Left ventricle myocardium superior (tissue), 1 donor: Measurements from ENCODE around the gene FAM120C. TPM values are rescaled to one million over a fixed set of nuclear protein-coding genes. Genes with fewer than 3 reads are reported as not detected.
A peak's percentile ranks its signal among the peaks of the same experiment; 100 is the strongest.

Experiments
- ATAC-seq: fragments of 200-7000 bp; cut with Tn5 transposase; one replicate; pipeline ENCODE4 v1.9.1; 2020; ENCODE audit warnings: mild to moderate bottlenecking, moderate library complexity
- DNase-seq: peaks from one replicate; pipeline ENCODE4 v3.0.0-alpha.2; 2020
- intact Hi-C: fragments of 100-400 bp; cut with micrococcal nuclease; formaldehyde crosslinking; loops from one replicate; pipeline ENCODE4 v1.11.0; 2022
- long read RNA-seq: library from polyadenylated mRNA; unstranded; transcript quantifications from one replicate; pipeline ENCODE4 v2.0.0, GENCODE V29; 2021
- total RNA-seq: library from RNA; stranded (reverse); fragmentation: NEBNext Ultra II Directional; extraction: Animal tissue kit (Norgen Biotek cat#: 25700); gene quantifications from one replicate; pipeline ENCODE4 v1.2.1, GENCODE V29; 2021
- donor health status: DM: no; HTN: yes; CAD: no; lungs with severe emphysema.

Gene FAM120C, protein sequence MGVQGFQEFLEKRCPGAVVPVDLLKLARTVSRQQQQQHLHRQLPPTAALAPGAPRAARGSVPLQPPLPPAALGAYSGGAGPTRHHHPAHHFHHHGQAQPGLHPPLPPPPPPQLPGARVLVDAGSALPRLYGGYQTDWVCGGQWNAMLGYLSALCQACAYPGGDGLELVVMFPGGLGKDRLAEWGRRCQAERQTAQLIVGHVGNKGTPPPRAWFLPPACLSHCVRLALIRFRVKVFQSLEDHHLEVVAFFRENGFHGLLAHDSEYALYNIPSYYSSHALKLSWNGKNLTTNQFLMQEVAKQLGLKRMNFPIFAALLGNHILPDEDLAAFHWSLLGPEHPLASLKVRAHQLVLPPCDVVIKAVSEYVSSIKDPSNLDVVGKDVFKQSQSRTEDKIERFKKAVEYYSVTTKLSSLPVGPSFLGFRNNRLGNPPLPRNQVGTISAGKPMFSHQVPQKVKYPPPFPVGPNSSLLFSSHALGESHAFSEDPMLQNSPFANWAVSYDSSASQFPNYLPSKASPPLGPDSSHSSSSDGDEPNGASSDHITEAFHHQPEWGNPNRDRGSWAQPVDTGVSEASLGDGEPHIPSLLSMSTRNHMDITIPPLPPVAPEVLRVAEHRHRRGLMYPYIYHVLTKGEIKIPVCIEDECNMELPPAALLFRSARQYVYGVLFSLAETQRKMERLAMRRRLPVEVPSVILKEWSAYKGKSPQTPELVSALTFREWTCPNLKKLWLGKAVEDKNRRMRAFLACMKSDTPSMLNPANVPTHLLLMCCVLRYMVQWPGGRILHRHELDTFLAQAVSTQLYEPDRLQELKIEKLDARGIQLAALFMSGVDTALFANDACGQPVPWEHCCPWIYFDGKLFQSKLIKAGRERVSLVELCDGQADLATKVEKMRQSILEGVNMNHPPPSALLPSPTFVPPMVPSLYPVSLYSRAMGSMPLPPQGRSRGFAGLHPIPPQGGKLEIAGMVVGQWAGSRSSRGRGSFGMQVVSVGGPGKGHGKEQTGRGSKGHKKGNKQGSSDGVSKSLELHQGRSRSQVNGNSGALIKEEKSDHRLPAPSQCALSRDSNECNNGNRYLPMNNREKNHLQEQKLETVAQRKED
- total RNA-seq = 5.6 TPM
- long read RNA-seq, partial matches to known transcripts = 0 of 3 reads
- long read RNA-seq, other reads (novel, unspliced or antisense) = 1 of 3 reads

DNA sequence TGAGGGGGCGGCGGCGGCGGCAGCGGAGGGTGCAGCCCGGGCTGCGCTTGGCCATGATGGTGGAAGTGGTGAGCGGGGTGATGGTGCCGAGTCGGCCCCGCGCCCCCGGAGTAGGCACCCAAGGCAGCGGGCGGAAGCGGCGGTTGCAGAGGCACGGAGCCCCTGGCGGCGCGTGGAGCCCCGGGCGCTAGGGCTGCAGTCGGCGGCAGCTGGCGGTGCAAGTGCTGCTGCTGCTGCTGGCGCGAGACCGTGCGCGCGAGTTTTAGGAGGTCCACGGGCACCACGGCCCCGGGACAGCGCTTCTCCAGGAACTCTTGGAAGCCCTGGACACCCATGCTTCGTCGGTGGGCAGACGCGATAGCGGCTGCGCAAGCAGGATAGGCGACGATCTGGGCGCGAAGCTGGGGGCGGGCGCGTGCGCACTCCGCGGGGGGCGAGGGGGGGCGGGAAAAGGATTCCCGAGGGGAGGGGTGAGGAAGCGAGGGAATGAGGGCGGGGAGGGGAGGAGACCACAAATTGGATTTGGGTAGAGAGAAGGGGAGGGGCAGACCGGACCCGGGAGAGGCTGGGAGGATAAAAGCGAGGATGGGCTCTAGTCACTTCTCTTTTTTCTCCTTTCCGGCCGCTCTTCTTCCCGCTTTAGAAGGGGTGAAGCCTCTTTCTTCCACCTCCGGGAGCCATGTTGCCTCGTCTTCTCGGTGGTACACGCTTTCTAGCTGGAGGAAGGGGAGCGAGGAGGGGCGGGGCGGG is at the start of gene FAM120C:
FAM120C (minus strand) TSS at position 391 of the 750 bp plus-strand sequence; CDS start at position 335, 56 bp downstream.
- peak; percentile 76 for DNase-seq
- intact Hi-C loops = no loop called here
- ATAC-seq = peak; percentile 95

DNA sequence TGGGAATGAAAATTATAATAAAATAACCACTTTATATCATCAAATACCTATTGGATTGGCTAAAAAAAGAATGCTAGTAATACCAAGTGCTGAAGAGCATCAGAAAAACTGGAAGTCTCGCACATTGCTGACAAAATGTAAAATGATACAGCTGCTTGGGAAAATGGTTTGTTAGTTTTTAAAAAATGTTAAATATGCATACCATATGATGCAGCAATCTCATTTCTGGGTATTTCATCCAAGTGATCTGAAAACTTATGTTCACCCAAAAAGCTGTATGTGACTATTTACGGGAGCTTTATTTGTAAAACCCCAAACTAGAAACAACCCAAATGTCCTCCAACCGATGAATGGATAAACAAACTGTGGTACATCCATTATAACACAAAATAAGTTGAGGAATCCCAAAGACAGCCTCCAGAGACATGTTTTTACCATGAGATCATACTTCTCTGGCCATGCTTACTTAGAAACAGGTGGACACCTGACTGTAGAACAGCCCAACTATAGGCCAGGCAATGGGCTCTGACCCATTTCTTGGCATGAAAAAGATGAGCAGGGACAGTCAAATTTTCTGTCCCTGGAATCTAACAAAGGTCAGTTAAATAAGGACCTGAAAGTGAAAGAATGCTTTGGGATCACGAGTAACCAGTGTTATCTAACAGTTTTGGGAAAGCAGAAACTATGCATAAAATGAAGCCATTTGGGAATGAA is 47.5 kb upstream of the FAM120C start:
- ATAC-seq = no peak
- no peak for DNase-seq
- intact Hi-C loops = no loop called here

DNA sequence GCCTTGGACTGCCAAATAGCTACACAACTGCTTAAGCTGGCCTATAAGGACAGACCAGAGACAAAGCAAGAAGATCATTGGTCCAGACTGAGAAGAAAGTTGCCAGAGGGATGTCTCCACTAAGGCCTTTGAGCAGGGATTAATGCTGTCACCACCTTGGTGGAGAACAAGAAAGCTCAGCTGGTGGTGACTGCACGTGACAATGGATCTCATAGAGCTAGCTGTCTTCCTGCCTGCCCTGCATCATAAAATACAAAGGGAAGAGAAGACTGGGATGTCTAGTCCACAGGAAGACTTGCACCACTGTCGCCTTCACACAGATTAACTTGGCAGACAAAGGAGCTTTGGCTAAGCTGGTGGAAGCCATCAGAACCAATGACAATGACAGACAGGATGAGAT is 40.5 kb upstream of the FAM120C start:
- DNase-seq (no peak), ATAC-seq (no peak)
- intact Hi-C loops = no loop called here

- ATAC-seq (no peak), DNase-seq (no peak)
- intact Hi-C loops = no loop called here
Measured at GRCh38 chrX:54213603-54214002, 30.5 kb upstream of the FAM120C start.

- intact Hi-C loops = no loop called here
- DNase-seq (no peak), ATAC-seq (no peak)
Measured at GRCh38 chrX:54208531-54208930, 25.5 kb upstream of the FAM120C start.

GRCh38 chrX:54198262-54198661 is 15.2 kb upstream of the FAM120C start:
- DNase-seq (no peak), ATAC-seq (no peak)
- intact Hi-C loops = no loop called here

DNA sequence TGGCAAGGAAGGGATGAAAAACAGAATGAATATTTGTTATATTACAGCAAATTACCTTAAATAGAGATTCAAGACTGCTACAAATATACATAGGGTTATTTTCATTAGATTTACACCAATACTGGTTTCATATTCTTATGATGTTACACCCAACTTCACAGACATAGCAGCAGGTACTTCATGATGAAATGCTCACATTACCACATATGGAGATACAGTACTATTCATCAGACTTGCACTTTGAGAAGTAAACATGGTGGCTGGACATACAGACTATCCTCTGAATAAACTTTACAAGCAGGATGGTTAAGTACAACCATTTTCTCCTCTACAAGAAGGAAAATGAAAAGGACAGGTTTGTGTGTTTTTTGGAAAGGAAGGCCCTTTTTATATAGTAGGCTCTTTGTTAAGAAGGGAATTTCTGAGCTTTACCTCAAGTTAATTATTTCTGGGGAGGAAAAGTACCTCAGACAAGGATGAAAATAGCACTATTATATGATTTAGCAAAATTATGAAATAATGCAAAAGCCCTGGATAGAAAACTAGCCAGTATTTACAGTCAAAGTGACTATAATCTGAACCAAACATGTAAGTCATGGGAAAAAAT is 12.0 kb upstream of the FAM120C start:
- intact Hi-C loops = no loop called here
- DNase-seq (no peak), ATAC-seq (no peak)

- intact Hi-C loops = no loop called here
- no peak for ATAC-seq
Measured at GRCh38 chrX:54193085-54193821, 10.2 kb upstream of the FAM120C start.

GRCh38 chrX:54184474-54184873 is 1.4 kb upstream of the FAM120C start:
- DNase-seq (no peak), ATAC-seq (no peak)
- intact Hi-C loops = no loop called here

More at GRCh38 chrX:54193085-54193821, 10.2 kb upstream of the FAM120C start:
- DNase-seq = no peak

DNA sequence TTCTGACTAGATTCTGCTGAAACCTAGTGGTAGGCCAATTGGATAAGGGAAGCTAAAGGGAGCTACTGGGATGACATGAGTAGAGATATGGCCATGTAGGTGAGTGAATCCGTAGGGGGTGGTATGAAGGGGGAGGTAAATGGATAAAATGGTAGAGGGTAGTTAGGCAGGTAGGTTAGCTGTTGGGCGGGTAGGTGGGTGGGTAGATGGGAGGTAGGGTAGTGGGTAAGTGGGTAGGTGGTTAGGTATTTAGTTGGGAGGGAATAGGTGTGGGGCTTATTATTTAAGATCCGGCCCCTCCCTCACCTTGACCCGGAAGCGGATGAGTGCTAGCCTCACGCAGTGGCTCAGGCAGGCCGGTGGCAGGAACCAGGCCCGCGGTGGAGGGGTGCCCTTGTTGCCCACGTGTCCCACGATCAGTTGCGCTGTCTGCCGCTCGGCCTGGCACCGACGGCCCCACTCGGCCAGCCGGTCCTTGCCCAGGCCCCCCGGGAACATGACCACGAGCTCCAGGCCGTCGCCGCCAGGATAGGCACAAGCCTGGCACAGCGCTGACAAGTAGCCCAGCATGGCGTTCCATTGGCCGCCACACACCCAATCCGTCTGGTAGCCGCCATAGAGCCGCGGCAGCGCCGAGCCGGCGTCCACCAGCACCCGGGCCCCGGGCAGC is 725 bp downstream of the FAM120C start:
- DNase-seq (peak; percentile 74), ATAC-seq (peak; percentile 86)
- intact Hi-C loops = no loop called here

DNA sequence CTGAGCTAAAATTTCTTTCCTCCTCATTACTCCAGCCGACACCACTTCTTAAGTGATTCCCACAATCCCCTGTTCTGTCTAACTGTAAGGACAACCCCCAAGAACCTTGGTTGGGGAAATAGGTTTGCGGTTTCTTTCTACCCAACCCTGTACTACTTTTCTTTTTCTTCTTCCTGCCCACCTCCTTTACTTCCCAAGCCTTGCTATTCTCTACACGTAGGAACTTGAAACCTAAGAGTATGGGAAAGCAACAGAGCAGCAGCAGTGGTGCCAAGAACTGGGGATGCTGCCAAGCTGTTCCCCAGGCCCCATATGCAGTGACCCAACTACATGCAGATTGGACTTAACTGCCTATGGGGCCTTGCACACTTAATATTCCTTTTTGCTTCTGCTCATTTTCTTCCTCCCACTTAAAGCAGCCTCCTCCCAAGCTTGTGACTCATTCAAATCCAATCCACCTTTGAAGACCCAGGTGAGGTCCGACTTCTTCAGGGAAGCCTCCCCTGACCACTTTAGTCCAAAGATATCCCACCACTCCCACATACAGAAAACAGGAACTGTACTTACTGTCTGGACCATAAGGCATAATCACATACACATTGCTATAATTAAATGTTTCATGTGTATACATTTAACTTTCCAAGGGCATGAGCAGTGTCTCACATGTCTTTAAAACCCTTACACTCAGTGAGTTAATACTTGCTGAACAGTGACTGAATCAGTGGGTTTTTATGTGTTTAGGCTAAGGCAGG is 1.7 kb downstream of the FAM120C start:
- DNase-seq (no peak), ATAC-seq (no peak)
- intact Hi-C loops = no loop called here

- intact Hi-C loops = no loop called here
- DNase-seq (no peak), ATAC-seq (no peak)
Measured at GRCh38 chrX:54180403-54180802, 2.7 kb downstream of the FAM120C start.

DNA sequence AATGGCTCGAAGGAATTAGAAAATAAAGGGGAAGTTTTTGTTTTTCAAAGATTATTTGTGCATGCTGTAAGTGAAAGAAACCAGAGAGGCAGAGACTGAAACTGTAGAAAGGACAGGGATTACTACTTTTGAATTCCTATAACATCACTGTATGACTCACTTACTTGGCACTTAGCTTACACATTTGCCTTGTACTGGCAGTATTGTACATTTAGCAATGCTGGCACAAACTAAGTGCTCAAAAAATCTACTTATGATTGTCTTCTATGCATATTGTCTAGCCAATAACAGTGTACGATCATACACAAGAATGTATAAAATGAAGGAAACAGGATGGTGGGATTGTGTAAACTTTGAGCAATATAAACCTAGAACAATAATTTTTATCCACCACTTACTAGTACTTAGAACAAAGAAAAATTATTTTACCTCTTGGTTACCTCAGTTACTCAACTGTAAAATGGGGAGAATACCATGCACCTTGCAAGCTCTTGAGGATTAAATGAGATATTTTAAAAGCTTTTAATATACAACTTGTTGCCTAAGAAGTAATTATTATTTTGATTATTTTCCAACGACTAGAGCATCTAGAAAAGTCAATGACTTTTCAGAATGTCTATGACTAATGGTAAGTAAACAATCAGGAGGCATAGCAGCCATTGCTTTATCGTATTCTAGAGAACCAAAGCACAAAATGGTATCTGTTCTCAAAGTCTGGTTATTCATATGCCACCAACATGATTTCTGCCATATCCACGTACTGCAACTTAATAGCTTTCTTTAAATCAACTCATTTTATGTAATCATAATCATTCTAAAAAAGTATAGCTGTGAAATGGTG is 4.7 kb downstream of the FAM120C start:
- intact Hi-C loops = no loop called here
- ATAC-seq (no peak), DNase-seq (no peak)

DNA sequence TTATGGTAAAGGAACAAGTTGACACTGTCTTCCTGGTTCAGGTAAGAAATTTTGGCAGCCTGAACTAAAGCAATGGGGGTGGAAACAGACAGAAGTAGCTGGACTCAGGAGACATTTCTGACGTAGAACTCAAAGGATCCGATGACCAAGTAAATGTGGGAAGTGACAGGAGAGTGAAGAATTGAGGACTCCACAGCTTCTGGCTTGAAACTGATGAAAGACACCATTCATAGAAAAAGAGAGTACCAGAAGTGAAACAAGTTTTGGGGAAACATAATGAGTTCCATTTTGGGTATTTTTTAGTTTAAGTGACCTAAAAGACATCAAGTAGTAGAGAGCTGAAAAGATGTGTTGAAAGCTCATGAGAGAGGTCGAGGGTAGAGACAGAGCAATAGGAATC is 5.7 kb downstream of the FAM120C start:
- DNase-seq (no peak), ATAC-seq (no peak)
- intact Hi-C loops = no loop called here

GRCh38 chrX:54173791-54174190 is 9.3 kb downstream of the FAM120C start:
- DNase-seq (no peak), ATAC-seq (no peak)
- intact Hi-C loops = no loop called here
